ENCODE measurements around the gene RBBP9. TPM values are rescaled to one million over a fixed set of nuclear protein-coding genes. Genes with fewer than 3 reads are reported as not detected.

RBBP9 gene
- total and polyA plus RNA-seq, 9 of the 15 experiments (the other 6 are each of a cell fraction or from before 2014, with no cell fraction given) = 0.94 to 4.4 (median 2.5) TPM

- H3K9ac ChIP-seq (ENCODE audit: insufficient read depth in 1 of 2, low read depth in 2 of 2, low read length in 2 of 2) = no peak overlapping the region
- in situ Hi-C loops (cut with MboI) = no loop called here
- no peaks in the 10 kb centered on the region for H3K79me2 ChIP-seq (ENCODE audit: control insufficient read depth, insufficient read depth, low read length)
- BruUV-seq (replicated peaks) = no TSS peak
- POLR2A ChIA-PET = interaction anchor here (0.6 kb wide), 1 partner anchor 63 kb away, joined by 3 read pairs; no protein-coding TSS in a partner anchor
- 0% methylated on average over 1 of the region's 1 CpG for WGBS (ENCODE audit: insufficient coverage, low coverage, missing lambda C conversion rate)
- no peak overlapping the region for H2AFZ ChIP-seq (ENCODE audit: low read depth, low read length)
- H3K9me1 ChIP-seq (ENCODE audit: control insufficient read depth, insufficient read depth, low read length) = no peaks in the 10 kb centered on the region
- no peaks in the 10 kb centered on the region for H3K9me3 ChIP-seq (replicated peaks; ENCODE audit: control insufficient read depth, insufficient read depth, low read depth, low read length)
- intact Hi-C loops (cut with micrococcal nuclease) = no loop called here
- H4K20me1 ChIP-seq (replicated peaks; ENCODE audit: control insufficient read depth, insufficient read depth, low read length) = no peaks in the 10 kb centered on the region
- FAIRE-seq = no peak
- H3K27me3 ChIP-seq (ENCODE audit: control insufficient read depth in 2 of 2, insufficient read depth in 2 of 2, low read length in 2 of 2) = peaks cover 0 to 4% of the 10 kb centered on the region in 2 experiments; a peak in 2 of 5 replicates
- H3K36me3 ChIP-seq (ENCODE audit: control insufficient read depth, insufficient read depth, low read length) = no peaks in the 10 kb centered on the region
- H3K4me2 ChIP-seq (ENCODE audit: insufficient read depth, low read length) = no peak overlapping the region
- no peak overlapping the region for H3K27ac ChIP-seq (ENCODE audit: extremely low read depth, low read depth, low read length)
- H3K4me3 ChIP-seq = no peak overlapping the region
- H3K4me1 ChIP-seq (replicated peaks in 1 of 2; ENCODE audit: control insufficient read depth in 2 of 2, insufficient read depth in 2 of 2, low read length in 2 of 2) = no peaks in the 10 kb centered on the region
- no peak for ATAC-seq
- CTCF ChIA-PET (ENCODE audit: low intra/inter-chr PET ratio) = no interaction called here
- TF ChIP-seq TBL1XR1 (IDR thresholded peaks at IDR 0.05; ENCODE audit: low read length in 2 of 2) (no peak), PHB2 (IDR thresholded peaks at IDR 0.05; ENCODE audit: low read depth) (no peak), MAFF (IDR thresholded peaks at IDR 0.05; ENCODE audit: low read length) (no peak), NONO (IDR thresholded peaks at IDR 0.05; ENCODE audit: low read depth in 2 of 2, low read length in 1 of 2) (no peak), NKRF (IDR thresholded peaks at IDR 0.05; ENCODE audit: borderline replicate concordance) (no peak), CTBP1 (IDR thresholded peaks at IDR 0.05; ENCODE audit: borderline replicate concordance) (no peak), EGR1 (conservative IDR thresholded peaks at IDR 0.05) (no peak), MNT (conservative IDR thresholded peaks at IDR 0.05) (no peak), ZNF280B (CRISPR knock-in tag; IDR thresholded peaks at IDR 0.05) (no peak), RB1 (IDR thresholded peaks at IDR 0.05; ENCODE audit: low read depth) (no peak), FOXK2 (conservative IDR thresholded peaks at IDR 0.05 in 1 of 2, IDR thresholded peaks at IDR 0.05 in 1 of 2; ENCODE audit: low read depth in 2 of 2) (no peak), DNMT1 (IDR thresholded peaks at IDR 0.05) (no peak), ZNF589 (CRISPR knock-in tag; IDR thresholded peaks at IDR 0.05; ENCODE audit: low read depth) (no peak), POLR2B (IDR thresholded peaks at IDR 0.05; ENCODE audit: low read depth, partially characterized antibody) (no peak), TSC22D4 (tag; IDR thresholded peaks at IDR 0.05) (no peak)
- DNase-seq (ENCODE audit: extremely low read depth in 1 of 4, low spot score in 3 of 4) = no peak
Measured at GRCh38 chr20:18440403-18440802, 56.6 kb downstream of the RBBP9 start.

All from K562 (cell line).